K562 (cell line): Measurements from ENCODE around the gene SLBP. TPM values are rescaled to one million over a fixed set of nuclear protein-coding genes. Genes with fewer than 3 reads are reported as not detected.

Source experiments
- GATAD2B ChIP-seq: fragments of 450-650 bp; IDR thresholded peaks from 2 replicates; pipeline ENCODE4 v1.6.1; 2017; ENCODE audit warnings: mild to moderate bottlenecking, borderline replicate concordance
- LCOR ChIP-seq: sonication (generic); formaldehyde crosslinking; IDR thresholded peaks from 2 replicates; pipeline ENCODE4 v1.8.0; 2022; ENCODE audit warnings: mild to moderate bottlenecking, missing genetic modification reagents
- MCM2 ChIP-seq: fragments of 450-650 bp; IDR thresholded peaks from 2 replicates; pipeline ENCODE4 v1.6.1; 2017; ENCODE audit warnings: low read depth, mild to moderate bottlenecking
- MITF ChIP-seq: IDR thresholded peaks from 2 replicates; pipeline ENCODE4 v1.6.1; 2014; ENCODE audit warnings: antibody characterized with exemption
- PHF21A ChIP-seq: fragments of 450-650 bp; IDR thresholded peaks from 2 replicates; pipeline ENCODE4 v1.6.1; 2017; ENCODE audit warnings: low read depth, borderline replicate concordance
- XRCC5 ChIP-seq: fragments of 200-400 bp; formaldehyde crosslinking; IDR thresholded peaks from 2 replicates; pipeline ENCODE4 v1.6.1; 2017; ENCODE audit warnings: low read depth, mild to moderate bottlenecking, low read length
- ZBTB34 ChIP-seq: fragments of 250-450 bp; sonication (Bioruptor Pico); IDR thresholded peaks from 2 replicates; pipeline ENCODE4 v1.8.0; 2021; ENCODE audit warnings: mild to moderate bottlenecking, moderate library complexity
- ZC3H4 ChIP-seq: sonication (generic); formaldehyde crosslinking; IDR thresholded peaks from 2 replicates; pipeline ENCODE4 v1.9.0; 2021; ENCODE audit warnings: missing genetic modification reagents, borderline replicate concordance
- ZFP1 ChIP-seq: fragments of 450-650 bp; formaldehyde crosslinking; IDR thresholded peaks from 2 replicates; pipeline ENCODE4 v1.4.0; 2020; ENCODE audit warnings: mild to moderate bottlenecking, mixed read lengths
- ZFP91 ChIP-seq: sonication (generic); formaldehyde crosslinking; IDR thresholded peaks from 2 replicates; pipeline ENCODE4 v1.8.0; 2022; ENCODE audit warnings: mild to moderate bottlenecking, missing genetic modification reagents
- ZNF589 ChIP-seq: fragments of 200-800 bp; sonication (Bioruptor generic); IDR thresholded peaks from 2 replicates; pipeline ENCODE4 v1.6.1; 2016; ENCODE audit warnings: low read depth, missing genetic modification characterization, missing compliant biosample characterization
- polyA plus RNA-seq, 8 experiments: library from polyadenylated mRNA; depleted of rRNA in 4 of 8; stranded (reverse) in 5 of 8; unstranded in 3 of 8; fragments of >200 nt; fragmentation: Nextera tagmentation in 2 of 8; fragmentation: Illumina TruSeq in 1 of 8; extraction: Ambion mirVana in 2 of 8; extraction: Trizol in 1 of 8; gene quantifications; 2 replicates each; pipeline versions ENCODE4 v1.2.1 to v1.2.3, GENCODE V29; 2011 to 2014; ENCODE audit warnings: inconsistent platforms in 1 of 8, missing spikeins in 1 of 8
- total RNA-seq, 7 experiments: library from RNA; depleted of rRNA in 6 of 7; stranded (reverse); fragments of >200 nt in 6 of 7; fragmentation: Illumina TruSeq in 2 of 7; extraction: Trizol in 2 of 7; gene quantifications; 2 replicates each; pipeline versions ENCODE4 v1.2.1 to v1.2.3, GENCODE V29; 2011 to 2021; ENCODE audit warnings: low replicate concordance in 1 of 7

Gene SLBP
- total and polyA plus RNA-seq, 9 of the 15 experiments (the other 6 are each of a cell fraction or from before 2014, with no cell fraction given): 49.4 to 221 (median 162) TPM

- TF ChIP-seq MITF (no peak), MCM2 (no peak), PHF21A (no peak), XRCC5 (no peak), GATAD2B (no peak), ZC3H4 (no peak), ZBTB34 (no peak), LCOR (no peak), ZNF589 (CRISPR knock-in tag) (no peak), ZFP91 (no peak), ZFP1 (CRISPR knock-in tag) (no peak)
These were observed 34.9 kb upstream of the SLBP start (continued) for GRCh38 chr4:1746919-1747602.
